ENCODE data around the gene ZNF48. TPM values are rescaled to one million over a fixed set of nuclear protein-coding genes. Genes with fewer than 3 reads are reported as not detected.
A peak's percentile ranks its signal among the peaks of the same experiment; 100 is the strongest.

Gene ZNF48
- total RNA-seq, 1 experiment from 2014 or later: 0.95 TPM

GRCh38 chr16:30372038-30372712, 23.0 kb upstream of the ZNF48 start:
- DNase-seq (ENCODE audit: low read depth, low spot score): no peak
- in situ Hi-C loops (cut with HindIII; ENCODE audit: low pct_unique_long_range_greater_than_20kb, low sequenced_read_pairs): no loop called here

DNA sequence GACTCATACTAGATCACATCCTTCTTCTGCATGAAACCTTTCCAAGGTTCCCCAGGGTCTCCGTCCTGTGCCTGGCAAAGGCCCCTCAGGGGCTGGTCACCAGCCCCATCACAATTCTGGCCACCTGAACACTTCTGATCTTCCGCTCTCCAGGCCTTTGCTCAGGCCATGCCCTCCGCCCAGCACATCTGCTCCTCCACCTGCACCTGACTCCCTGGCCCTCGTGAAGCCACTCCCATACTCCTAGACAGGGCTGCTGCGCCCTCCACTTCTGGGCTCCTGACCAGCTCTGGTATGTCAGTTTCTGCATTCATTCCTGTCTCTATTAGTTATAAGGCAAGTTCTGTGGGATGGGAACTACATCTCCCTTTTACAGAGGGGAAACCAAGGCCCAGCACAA, 22.5 kb upstream of the ZNF48 start:
- no peak for DNase-seq (ENCODE audit: low read depth, low spot score)
- in situ Hi-C loops (cut with HindIII; ENCODE audit: low pct_unique_long_range_greater_than_20kb, low sequenced_read_pairs): no loop called here

DNA sequence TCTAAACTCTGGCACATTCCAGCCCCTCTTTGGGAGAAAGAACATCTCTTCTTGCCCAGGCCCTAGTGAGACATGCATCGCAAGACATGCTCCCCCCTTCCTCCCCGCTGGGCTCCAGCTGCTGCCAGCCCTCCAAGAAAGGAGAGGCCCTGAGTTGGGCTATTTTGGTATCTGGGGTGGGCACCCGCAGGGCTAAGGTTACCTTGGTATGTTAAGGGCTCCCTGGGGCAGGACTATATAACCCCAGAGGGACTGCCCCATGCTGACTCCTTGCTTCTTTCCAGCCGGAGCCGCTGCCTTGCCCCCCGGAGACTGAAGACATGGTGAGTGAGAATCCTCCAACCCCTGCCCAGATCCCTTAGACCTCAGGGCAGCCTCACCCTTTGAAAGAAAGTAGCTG, 20.7 kb upstream of the ZNF48 start, which contains the start of gene MYL11:
TSS of gene MYL11 (plus strand) at position 265 of the 400 bp plus-strand sequence. CDS start at position 321, 56 bp downstream.
- DNase-seq (ENCODE audit: low read depth, low spot score): no peak
- in situ Hi-C loops (cut with HindIII; ENCODE audit: low pct_unique_long_range_greater_than_20kb, low sequenced_read_pairs): no loop called here

GRCh38 chr16:30375864-30376263, 19.4 kb upstream of the ZNF48 start:
- in situ Hi-C loops (cut with HindIII; ENCODE audit: low pct_unique_long_range_greater_than_20kb, low sequenced_read_pairs): no loop called here

DNA sequence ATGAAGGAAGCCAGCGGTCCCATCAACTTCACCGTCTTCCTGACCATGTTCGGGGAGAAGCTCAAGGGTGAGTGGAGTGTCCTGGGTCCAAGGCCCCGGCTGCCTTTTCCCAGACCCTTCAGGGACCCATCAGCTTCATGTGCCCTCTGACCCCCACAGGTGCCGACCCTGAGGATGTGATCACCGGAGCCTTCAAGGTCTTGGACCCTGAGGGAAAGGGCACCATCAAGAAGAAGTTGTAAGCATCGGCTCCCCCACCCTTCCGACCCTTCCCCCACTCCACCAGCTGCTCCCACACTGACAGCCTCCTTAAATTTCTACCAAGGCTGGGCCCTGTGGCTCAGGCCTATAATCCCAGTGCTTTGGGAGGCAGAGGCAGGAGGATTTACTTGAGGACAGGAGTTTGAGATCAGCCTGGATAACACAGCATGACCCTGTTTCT, 18.7 kb upstream of the ZNF48 start:
- no peak for DNase-seq (ENCODE audit: low read depth, low spot score)
- in situ Hi-C loops (cut with HindIII; ENCODE audit: low pct_unique_long_range_greater_than_20kb, low sequenced_read_pairs): no loop called here

More at GRCh38 chr16:30375864-30376263, 19.4 kb upstream of the ZNF48 start:
- DNase-seq (ENCODE audit: low read depth, low spot score): no peak

DNA sequence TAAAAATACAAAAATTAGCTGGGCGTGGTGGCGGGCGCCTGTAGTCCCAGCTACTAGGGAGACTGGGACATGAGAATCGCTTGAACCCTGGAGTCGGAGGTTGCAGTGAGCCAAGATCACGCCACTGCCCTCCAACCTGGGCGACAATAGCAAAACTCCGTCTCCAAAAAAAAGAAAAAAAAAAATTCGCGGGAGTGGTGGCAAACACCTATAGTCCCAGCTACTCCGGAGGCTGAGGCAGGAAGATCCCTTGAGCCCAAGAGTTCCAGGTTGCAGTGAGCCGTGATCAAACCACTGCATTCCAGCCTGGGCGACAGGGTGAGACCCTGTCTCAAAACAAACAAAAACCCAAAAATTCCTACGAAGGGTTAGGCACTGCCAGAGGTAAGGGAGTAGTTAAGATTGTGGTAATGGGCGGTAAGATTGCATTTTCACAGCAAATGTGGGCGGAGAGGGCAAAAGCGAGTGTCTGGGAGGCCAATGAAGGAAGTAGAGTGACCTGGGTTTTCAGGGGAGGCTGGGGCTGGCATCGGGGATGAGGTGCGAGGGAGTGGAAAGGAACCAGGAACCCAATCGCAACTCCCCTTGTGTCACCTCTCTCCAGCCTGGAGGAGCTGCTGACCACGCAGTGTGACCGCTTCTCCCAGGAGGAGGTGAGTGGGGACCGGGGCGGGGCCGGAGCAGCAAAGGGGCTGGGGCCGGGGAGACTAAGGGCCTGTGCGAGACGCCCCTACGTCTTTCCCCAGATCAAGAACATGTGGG, 18.0 kb upstream of the ZNF48 start:
- in situ Hi-C loops (cut with HindIII; ENCODE audit: low pct_unique_long_range_greater_than_20kb, low sequenced_read_pairs): no loop called here
- DNase-seq (ENCODE audit: low read depth, low spot score): no peak

DNA sequence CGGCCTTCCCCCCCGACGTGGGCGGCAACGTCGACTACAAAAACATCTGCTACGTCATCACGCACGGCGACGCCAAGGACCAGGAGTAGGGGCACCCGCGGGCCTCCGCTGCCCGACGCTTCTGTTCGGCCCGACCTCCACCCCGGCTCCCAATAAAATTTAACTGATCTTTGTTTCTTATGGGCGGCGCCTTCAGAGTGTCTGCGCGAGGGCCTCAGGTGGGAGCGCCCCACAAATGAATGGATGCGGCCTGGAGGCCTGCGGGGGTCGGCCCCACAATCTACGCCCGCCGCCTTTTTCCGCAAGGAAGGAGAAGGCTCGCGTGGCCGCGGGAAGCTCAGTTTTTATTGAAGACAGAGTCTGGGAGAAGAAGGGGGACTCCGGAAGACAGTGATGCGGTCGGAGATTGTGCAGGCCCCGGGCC, 17.4 kb upstream of the ZNF48 start:
- in situ Hi-C loops (cut with HindIII; ENCODE audit: low pct_unique_long_range_greater_than_20kb, low sequenced_read_pairs): no loop called here
- DNase-seq (ENCODE audit: low read depth, low spot score): peak; percentile 80

DNA sequence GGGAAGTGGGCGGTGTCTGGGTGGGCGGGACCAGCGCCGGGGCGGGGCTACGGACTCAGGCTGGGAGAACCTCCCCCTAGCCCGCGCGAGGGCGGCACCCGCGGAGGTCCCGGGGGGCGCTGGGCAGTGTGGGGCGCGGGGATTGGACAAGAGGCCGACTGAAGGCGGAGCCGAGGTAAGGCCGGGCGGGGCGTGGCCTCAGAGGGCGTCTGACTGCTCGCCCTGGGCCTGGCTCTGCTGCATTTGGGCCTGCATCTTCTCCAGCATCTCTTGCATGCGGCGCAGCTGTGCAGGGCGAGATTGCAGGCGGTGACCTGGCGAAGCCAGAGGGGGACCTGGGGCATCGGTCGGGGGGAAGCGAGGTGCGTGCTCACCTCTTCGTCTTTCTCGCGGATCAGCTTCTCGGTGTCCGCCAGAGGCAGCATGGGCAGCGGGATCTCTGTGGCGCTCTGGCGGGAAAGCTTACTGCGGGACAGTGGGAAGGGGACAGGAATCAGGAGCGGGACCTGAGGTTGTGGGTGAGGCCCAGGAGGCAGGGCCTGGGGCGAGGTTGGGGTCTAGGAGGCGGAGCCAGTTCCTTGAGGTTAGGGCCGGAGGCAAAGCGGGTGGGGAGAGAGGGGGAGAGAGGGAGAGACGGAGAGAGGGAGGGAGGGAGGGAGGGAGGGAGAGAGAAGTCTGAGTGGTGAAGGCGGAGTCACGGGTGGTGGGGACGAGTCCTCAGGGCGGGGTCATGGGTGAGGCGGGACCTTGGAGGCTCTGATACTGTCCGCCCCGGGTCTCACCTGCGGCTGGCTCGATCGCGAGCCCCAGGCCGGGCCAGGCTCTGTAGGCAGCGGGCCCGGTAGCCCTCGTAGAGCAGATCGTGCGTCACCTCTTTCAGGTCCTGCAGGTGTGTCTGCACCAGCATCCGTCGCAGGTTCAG, 16.7 kb upstream of the ZNF48 start:
- in situ Hi-C loops (cut with HindIII; ENCODE audit: low pct_unique_long_range_greater_than_20kb, low sequenced_read_pairs): no loop called here

DNA sequence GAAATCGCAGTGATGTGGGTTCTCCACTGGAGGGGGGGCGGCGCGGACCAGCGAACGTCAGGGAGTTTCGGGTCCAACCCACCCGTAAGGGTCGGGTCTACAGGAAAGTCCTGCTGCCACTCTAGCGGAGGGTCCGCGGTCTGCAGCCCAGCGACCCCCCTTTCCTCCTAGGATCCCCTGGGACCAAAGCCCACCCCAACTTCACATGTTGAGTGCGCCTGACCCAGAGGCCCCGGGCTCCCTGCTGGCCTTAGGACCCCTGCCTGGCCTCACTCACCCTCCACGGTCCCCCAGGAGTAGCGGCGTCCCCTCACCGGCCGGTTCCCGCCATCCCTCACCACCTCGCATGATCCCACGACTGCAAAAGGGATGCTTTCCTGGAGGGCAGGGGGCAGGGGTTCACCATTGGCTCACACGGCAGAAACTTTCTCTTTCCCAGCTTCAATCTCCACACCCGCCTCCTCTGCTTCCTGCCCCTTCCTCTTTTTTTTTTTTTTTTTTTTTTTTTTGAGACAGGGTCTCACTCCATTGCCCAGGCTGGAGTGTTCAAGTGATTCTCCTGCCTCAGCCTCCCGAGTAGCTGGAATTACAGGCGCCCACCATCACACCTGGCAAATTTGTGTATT, 15.9 kb upstream of the ZNF48 start:
- in situ Hi-C loops (cut with HindIII; ENCODE audit: low pct_unique_long_range_greater_than_20kb, low sequenced_read_pairs): no loop called here
- no peak for DNase-seq (ENCODE audit: low read depth, low spot score)

More for the DNA sequence above, 16.7 kb upstream of the ZNF48 start:
- peak; percentile 95 for DNase-seq (ENCODE audit: low read depth, low spot score)

DNA sequence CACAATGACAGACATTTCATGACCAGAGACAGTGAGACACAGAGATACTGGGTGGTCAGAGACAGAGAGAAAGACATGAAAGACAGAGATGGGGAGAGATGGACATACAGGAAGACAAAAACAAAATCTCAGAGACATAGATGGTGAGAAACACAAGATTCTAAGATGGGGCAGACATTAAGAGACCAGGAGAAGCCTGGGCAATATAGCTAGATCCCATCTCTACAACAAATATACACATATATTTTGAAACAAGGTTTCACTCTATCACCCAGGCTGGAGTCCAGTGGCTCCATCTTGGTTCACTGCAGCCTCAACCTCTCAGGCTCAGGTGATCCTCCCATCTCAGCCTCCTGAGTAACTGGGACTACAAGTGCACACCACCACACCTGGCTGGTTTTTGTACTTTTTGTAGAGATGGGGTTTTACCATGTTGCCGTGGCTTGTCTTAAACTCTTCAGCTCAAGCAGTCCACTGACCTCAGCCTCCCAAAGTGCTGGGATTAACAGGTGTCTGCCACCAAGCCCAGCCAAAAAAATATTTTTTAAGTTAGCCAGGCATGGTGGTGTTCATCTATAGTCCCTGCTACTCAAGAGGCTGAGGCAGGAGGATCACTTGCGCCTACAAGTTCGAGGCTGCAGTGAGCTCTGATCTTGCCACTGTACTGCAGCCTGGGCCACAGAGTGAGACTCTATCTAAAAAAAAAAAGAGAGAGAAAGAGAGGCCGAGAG, 15.0 kb upstream of the ZNF48 start:
- in situ Hi-C loops (cut with HindIII; ENCODE audit: low pct_unique_long_range_greater_than_20kb, low sequenced_read_pairs): no loop called here
- no peak for DNase-seq (ENCODE audit: low read depth, low spot score)

- in situ Hi-C loops (cut with HindIII; ENCODE audit: low pct_unique_long_range_greater_than_20kb, low sequenced_read_pairs): no loop called here
- DNase-seq (ENCODE audit: low read depth, low spot score): no peak
Observed at GRCh38 chr16:30380803-30381208, 14.4 kb upstream of the ZNF48 start.

GRCh38 chr16:30381291-30382041, 13.8 kb upstream of the ZNF48 start:
- no peak for DNase-seq (ENCODE audit: low read depth, low spot score)
- in situ Hi-C loops (cut with HindIII; ENCODE audit: low pct_unique_long_range_greater_than_20kb, low sequenced_read_pairs): no loop called here

- in situ Hi-C loops (cut with HindIII; ENCODE audit: low pct_unique_long_range_greater_than_20kb, low sequenced_read_pairs): no loop called here
- no peak for DNase-seq (ENCODE audit: low read depth, low spot score)
Observed at GRCh38 chr16:30382111-30382881, 12.9 kb upstream of the ZNF48 start, which contains the start of gene SEPTIN1. Gene SEPTIN1 (minus strand): TSS chr16:30382561. CDS start chr16:30382542, 19 bp downstream.

DNA sequence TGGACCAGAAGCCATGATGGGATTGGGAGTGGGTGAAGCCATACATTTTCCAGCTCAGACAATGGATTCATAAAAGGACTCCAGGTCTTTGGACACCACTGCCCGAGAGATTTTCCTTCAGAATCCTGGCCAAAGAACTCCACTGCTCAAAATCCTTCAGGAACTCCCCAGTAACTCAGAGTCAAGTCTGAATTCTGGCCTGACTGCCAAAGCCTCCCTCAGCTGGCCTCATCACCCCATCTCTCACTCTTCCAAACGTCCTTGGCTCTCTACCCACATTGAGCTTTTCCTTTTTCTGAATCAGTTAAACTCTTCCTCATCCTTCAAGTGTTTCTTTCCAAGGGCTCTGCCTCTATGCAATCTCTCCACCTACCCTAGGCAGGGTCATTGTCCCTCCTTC, 11.7 kb upstream of the ZNF48 start:
- DNase-seq (ENCODE audit: low read depth, low spot score): no peak
- in situ Hi-C loops (cut with HindIII; ENCODE audit: low pct_unique_long_range_greater_than_20kb, low sequenced_read_pairs): no loop called here

DNA sequence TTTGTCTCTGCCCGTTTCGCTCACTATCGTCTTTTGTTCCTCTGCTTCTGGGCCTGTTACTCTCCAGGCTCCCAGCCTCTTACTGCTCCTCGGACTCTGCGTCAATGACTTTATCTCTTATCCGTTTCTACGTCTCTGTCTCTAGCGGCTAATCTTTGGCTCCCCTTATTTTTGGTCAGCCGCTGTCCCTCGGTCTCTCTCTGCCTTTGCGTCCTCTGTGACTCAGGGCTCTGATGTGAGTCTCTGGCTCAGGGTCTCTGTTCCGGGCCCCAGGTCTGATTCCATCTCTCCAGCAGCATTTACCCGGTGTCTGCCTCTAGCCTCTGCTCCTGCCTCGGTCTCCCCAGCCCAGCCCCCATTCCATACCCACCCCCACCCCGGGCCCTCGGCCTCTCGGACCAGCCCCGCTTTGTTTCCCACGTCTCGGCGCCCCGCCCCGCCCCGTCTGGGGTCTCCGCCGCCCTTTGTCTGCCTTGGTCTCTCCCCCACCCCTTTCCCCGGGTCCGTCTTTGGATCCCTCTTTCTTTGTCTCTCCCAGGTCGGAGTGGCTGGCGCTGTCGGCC, 547 bp upstream of the ZNF48 start:
- DNase-seq (ENCODE audit: low read depth, low spot score): no peak
- in situ Hi-C loops (cut with HindIII; ENCODE audit: low pct_unique_long_range_greater_than_20kb, low sequenced_read_pairs): no loop called here
